HL-60 (cell line): Measurements from ENCODE around the gene TRAPPC11.

Experiments used
- DNase-seq, 2 experiments: peaks; one replicate each; pipeline ENCODE4 v3.0.0-alpha.2; 2010 to 2020; ENCODE audit warnings: low read depth in 1 of 2, low spot score in 1 of 2
- H3K27ac ChIP-seq: fragments of 250-450 bp; sonication (Bioruptor Pico); replicated peaks from 2 replicates; pipeline ENCODE4 v1.5.1; 2020; ENCODE audit warnings: mild to moderate bottlenecking, moderate library complexity
- H3K27me3 ChIP-seq: fragments of 250-450 bp; sonication (Bioruptor Pico); 2 replicates; pipeline ENCODE4 v1.5.1; 2021; ENCODE audit warnings: mild to moderate bottlenecking, moderate library complexity; ENCODE audit not compliant: insufficient read depth, poor library complexity, severe bottlenecking
- H3K4me3 ChIP-seq: replicated peaks from 2 replicates; pipeline ENCODE4 v1.5.1; 2011; ENCODE audit warnings: mild to moderate bottlenecking, control low read depth, low read length; ENCODE audit not compliant: insufficient read depth
- GABPA ChIP-seq: IDR thresholded peaks from 2 replicates; pipeline ENCODE4 v1.6.1; 2012; ENCODE audit warnings: low read depth
- POLR2AphosphoS5 ChIP-seq: IDR thresholded peaks from 2 replicates; pipeline ENCODE4 v1.6.1; 2012; ENCODE audit warnings: low read depth
- SPI1 ChIP-seq: IDR thresholded peaks from 2 replicates; pipeline ENCODE4 v1.6.1; 2012; ENCODE audit warnings: low read depth, mild to moderate bottlenecking, borderline replicate concordance
- TF ChIP-seq, protein P1 (sequence below): IDR thresholded peaks from one replicate; pipeline ENCODE4 v1.5.1; 2011; ENCODE audit warnings: low read length, control low read depth, inconsistent platforms; ENCODE audit not compliant: insufficient read depth
- TF ChIP-seq, protein P2 (sequence below): IDR thresholded peaks from 2 replicates; pipeline ENCODE4 v1.6.1; 2012; ENCODE audit warnings: low read depth; ENCODE audit not compliant: insufficient replicate concordance

TRAPPC11 gene

GRCh38 chr4:183618681-183619080 is 40.4 kb upstream of the TRAPPC11 start:
- Histone ChIP-seq H3K27ac (no peak overlapping the region), H3K27me3 (no peaks in the 10 kb centered on the region), H3K4me3 (no peak overlapping the region)
- TF ChIP-seq, protein P1, sequence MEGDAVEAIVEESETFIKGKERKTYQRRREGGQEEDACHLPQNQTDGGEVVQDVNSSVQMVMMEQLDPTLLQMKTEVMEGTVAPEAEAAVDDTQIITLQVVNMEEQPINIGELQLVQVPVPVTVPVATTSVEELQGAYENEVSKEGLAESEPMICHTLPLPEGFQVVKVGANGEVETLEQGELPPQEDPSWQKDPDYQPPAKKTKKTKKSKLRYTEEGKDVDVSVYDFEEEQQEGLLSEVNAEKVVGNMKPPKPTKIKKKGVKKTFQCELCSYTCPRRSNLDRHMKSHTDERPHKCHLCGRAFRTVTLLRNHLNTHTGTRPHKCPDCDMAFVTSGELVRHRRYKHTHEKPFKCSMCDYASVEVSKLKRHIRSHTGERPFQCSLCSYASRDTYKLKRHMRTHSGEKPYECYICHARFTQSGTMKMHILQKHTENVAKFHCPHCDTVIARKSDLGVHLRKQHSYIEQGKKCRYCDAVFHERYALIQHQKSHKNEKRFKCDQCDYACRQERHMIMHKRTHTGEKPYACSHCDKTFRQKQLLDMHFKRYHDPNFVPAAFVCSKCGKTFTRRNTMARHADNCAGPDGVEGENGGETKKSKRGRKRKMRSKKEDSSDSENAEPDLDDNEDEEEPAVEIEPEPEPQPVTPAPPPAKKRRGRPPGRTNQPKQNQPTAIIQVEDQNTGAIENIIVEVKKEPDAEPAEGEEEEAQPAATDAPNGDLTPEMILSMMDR, result no peak
- TF ChIP-seq SPI1 (no peak), GABPA (no peak), POLR2AphosphoS5 (no peak)
- TF ChIP-seq, protein P2, sequence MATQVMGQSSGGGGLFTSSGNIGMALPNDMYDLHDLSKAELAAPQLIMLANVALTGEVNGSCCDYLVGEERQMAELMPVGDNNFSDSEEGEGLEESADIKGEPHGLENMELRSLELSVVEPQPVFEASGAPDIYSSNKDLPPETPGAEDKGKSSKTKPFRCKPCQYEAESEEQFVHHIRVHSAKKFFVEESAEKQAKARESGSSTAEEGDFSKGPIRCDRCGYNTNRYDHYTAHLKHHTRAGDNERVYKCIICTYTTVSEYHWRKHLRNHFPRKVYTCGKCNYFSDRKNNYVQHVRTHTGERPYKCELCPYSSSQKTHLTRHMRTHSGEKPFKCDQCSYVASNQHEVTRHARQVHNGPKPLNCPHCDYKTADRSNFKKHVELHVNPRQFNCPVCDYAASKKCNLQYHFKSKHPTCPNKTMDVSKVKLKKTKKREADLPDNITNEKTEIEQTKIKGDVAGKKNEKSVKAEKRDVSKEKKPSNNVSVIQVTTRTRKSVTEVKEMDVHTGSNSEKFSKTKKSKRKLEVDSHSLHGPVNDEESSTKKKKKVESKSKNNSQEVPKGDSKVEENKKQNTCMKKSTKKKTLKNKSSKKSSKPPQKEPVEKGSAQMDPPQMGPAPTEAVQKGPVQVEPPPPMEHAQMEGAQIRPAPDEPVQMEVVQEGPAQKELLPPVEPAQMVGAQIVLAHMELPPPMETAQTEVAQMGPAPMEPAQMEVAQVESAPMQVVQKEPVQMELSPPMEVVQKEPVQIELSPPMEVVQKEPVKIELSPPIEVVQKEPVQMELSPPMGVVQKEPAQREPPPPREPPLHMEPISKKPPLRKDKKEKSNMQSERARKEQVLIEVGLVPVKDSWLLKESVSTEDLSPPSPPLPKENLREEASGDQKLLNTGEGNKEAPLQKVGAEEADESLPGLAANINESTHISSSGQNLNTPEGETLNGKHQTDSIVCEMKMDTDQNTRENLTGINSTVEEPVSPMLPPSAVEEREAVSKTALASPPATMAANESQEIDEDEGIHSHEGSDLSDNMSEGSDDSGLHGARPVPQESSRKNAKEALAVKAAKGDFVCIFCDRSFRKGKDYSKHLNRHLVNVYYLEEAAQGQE, result no peak
- no peak for DNase-seq

DNA sequence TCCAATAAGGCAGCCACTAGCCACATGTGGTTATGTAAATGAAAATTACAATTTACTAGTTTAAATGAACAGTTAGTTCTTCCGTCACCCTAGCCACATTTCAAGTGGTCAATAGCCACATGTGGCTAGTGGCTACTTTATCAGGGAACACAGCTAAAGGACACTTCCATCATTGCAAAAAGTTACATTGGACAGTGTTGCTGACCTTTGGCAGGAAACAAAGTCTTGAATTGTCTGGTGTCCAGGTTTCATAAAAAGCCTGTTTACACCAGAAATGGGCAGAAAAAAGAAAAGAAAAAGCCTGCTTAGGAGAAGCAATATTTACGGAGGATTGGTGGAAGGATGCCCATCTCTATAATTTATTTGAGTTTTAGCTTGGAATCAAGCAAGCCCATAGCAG is 38.7 kb upstream of the TRAPPC11 start:
- Histone ChIP-seq H3K4me3 (no peak overlapping the region), H3K27ac (no peak overlapping the region), H3K27me3 (no peaks in the 10 kb centered on the region)
- TF ChIP-seq SPI1 (no peak), GABPA (no peak), POLR2AphosphoS5 (no peak)
- TF ChIP-seq, protein P2, result no peak
- TF ChIP-seq, protein P1, result no peak
- no peak for DNase-seq

GRCh38 chr4:183621875-183622274 is 37.2 kb upstream of the TRAPPC11 start:
- Histone ChIP-seq H3K27ac (peak overlapping the region; percentile 49), H3K4me3 (no peak overlapping the region), H3K27me3 (no peaks in the 10 kb centered on the region)
- TF ChIP-seq POLR2AphosphoS5, result no peak
- no peak for TF ChIP-seq SPI1
- TF ChIP-seq, protein P2, result no peak
- TF ChIP-seq GABPA, result no peak
- TF ChIP-seq, protein P1, result no peak
- DNase-seq, result peak in 1 of 2 experiments; percentile 26
